Muscle layer of colon (tissue), 2 donors: Measurements from ENCODE around the gene CYP4F3.

Experiments
- H3K27ac ChIP-seq: one replicate; pipeline ENCODE4 v1.7.0; 2013; ENCODE audit warnings: low read depth, mild to moderate bottlenecking, low read length, moderate library complexity
- H3K27me3 ChIP-seq, 2 donors: one replicate each; pipeline ENCODE4 v1.7.0; 2013; ENCODE audit warnings: low read length in 2 of 2, mild to moderate bottlenecking in 2 of 2; ENCODE audit not compliant: insufficient read depth in 2 of 2, control insufficient read depth in 1 of 2
- H3K36me3 ChIP-seq: one replicate; pipeline ENCODE4 v1.7.0; 2013; ENCODE audit warnings: mild to moderate bottlenecking, low read length; ENCODE audit not compliant: insufficient read depth
- H3K4me1 ChIP-seq: one replicate; pipeline ENCODE4 v1.7.0; 2013; ENCODE audit warnings: mild to moderate bottlenecking, low read length; ENCODE audit not compliant: insufficient read depth
- H3K4me3 ChIP-seq, 2 donors: one replicate each; pipeline ENCODE4 v1.7.0; 2013; ENCODE audit warnings: low read length in 2 of 2, low read depth in 1 of 2, mild to moderate bottlenecking in 1 of 2, moderate library complexity in 1 of 2
- H3K9ac ChIP-seq: one replicate; pipeline ENCODE4 v1.7.0; 2013; ENCODE audit warnings: low read length
- H3K9me3 ChIP-seq: one replicate; pipeline ENCODE4 v1.7.0; 2013; ENCODE audit warnings: mild to moderate bottlenecking, low read length
- donor health status: abdominal sarcoma.
- donor health status: Adenocarcinoma of cecum.

CYP4F3 gene

DNA sequence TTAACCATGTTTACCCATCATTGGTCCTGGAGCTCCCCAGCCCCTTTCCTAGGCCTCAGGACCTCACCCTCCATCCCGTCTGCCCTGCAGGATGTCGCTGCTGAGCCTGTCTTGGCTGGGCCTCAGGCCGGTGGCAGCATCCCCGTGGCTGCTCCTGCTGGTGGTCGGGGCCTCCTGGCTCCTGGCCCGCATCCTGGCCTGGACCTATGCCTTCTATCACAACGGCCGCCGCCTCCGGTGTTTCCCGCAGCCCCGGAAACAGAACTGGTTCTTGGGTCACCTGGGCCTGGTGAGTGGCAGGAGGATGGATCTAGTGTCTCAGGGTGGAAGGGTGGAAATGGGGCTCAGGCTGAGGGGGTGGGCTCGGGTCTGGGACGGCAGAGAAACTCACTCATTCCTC lies 25.2 kb upstream of the CYP4F3 start:
- Histone ChIP-seq H3K27ac (no peak overlapping the region), H3K9ac (no peak overlapping the region), H3K9me3 (no peaks in the 10 kb centered on the region), H3K36me3 (no peaks in the 10 kb centered on the region), H3K4me1 (no peaks in the 10 kb centered on the region), H3K27me3 (peaks cover 0 to 5% of the 10 kb centered on the region in 2 donors), H3K4me3 (no peak overlapping the region)

DNA sequence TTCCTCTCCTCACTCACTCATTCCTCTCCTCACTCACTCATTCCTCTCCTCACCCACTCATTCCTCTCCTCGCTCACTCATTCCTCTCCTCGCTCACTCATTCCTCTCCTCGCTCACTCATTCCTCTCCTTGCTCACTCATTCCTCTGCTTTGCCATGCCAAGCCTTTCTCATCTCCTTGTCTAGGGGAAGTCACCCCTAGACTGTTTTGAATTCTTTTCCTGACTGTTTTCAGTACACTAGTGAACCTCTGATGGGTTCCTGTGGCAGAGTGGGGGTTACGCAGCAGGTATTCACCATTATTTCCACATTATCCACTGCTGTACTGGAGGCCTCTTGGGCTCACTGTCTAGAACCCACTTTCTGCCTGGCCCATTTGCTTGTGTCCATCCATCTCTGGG lies 24.5 kb upstream of the CYP4F3 start:
- Histone ChIP-seq H3K4me1 (no peaks in the 10 kb centered on the region), H3K36me3 (no peaks in the 10 kb centered on the region), H3K27ac (no peak overlapping the region), H3K27me3 (peaks cover 0 to 5% of the 10 kb centered on the region in 2 donors), H3K9me3 (no peaks in the 10 kb centered on the region), H3K4me3 (no peak overlapping the region), H3K9ac (no peak overlapping the region)

DNA sequence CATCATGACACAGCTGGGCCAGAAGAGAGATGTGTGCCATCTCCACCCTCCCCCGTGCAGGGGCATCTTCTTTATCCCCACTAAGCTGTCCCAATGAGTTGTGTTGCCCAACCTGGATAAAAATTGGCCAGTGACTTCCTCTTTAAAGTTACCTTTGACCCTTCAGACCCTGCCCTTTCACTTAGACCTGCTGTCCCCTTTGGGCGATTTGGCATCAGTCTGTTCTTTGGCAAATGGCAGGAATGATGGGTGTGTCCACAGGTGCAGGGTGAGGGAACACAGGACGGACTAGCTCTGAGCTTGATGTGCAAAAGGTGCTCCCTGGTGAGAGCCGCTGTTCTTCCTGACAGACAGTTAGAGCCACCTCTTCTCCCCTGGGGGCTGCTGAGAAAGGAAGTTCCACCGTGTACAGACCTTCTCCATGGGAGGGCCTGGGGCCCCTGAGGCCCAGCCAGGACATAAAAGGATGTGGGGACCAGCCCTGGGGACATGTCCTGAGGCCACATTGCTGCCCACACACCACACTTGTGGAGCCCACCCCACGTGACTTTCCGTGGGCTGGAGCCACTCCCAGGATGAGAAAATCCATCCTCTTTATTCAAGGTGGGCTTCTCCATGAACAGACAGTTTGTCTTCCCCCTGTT lies 23.9 kb upstream of the CYP4F3 start:
- Histone ChIP-seq H3K4me3 (no peak overlapping the region), H3K4me1 (no peaks in the 10 kb centered on the region), H3K9ac (no peak overlapping the region), H3K27ac (no peak overlapping the region), H3K36me3 (no peaks in the 10 kb centered on the region), H3K27me3 (peaks cover 0 to 5% of the 10 kb centered on the region in 2 donors), H3K9me3 (no peaks in the 10 kb centered on the region)

DNA sequence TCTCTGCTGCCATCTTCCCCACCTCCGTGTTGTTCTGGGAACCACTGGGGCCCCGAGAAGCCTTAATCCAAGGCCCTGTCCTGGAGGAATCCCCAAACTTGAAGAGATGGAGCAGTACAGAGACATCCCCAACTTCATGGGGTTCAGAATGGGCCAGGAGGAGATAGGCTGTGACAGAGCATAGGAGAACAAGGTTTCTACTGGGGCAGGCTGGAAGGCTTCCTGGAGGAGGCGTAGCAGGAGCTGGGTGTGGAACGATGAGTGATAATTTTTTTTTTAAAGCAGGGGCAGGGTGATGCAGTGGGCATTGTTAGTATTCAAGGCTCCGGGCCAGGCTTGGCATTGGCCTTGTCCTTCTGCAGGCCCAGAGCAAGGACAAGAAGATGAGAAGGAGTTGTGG lies 22.4 kb upstream of the CYP4F3 start:
- Histone ChIP-seq H3K27me3 (peaks cover 0 to 5% of the 10 kb centered on the region in 2 donors), H3K9me3 (no peaks in the 10 kb centered on the region), H3K36me3 (no peaks in the 10 kb centered on the region), H3K27ac (no peak overlapping the region), H3K4me3 (no peak overlapping the region), H3K4me1 (no peaks in the 10 kb centered on the region), H3K9ac (no peak overlapping the region)

DNA sequence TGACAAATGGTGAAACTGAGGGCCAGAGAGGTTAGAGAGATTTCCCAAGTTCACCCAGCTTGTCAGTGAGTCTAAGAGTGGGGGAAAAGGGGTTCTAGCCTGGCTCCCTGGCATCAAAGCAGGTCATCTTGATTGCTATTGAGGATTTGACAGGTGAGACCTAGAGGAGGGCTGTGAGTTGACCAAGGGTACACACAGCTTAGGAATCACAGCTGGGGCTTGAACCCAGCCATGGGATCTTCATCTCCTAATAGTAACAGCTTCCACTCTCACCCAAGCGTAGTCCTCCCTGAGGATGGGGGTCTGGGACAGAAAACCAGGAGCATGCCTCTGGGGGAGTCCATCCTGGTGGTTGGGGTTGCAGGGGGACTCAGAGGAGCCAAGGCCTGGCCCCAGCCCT lies 18.9 kb upstream of the CYP4F3 start:
- Histone ChIP-seq H3K27me3 (peaks cover 0 to 5% of the 10 kb centered on the region in 2 donors), H3K9ac (no peak overlapping the region), H3K4me1 (no peaks in the 10 kb centered on the region), H3K36me3 (no peaks in the 10 kb centered on the region), H3K4me3 (no peak overlapping the region), H3K9me3 (no peaks in the 10 kb centered on the region), H3K27ac (no peak overlapping the region)

DNA sequence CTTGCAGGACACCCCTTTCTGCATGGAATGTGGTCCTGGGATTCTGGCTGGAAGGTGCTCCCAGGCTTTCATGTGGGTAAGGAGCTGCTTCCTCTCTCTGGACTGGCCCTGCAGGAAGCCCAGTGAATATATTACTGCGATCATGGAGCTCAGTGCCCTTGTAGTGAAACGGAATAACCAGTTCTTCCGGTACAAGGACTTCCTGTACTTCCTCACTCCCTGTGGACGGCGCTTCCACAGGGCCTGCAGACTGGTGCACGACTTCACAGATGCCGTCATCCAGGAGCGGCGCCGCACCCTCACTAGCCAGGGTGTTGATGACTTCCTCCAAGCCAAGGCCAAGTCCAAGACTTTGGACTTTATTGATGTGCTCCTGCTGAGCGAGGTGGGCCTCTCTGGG lies 17.7 kb upstream of the CYP4F3 start:
- peaks cover 0 to 5% of the 10 kb centered on the region in 2 donors for H3K27me3 ChIP-seq
- no peak overlapping the region for H3K27ac ChIP-seq
- no peak overlapping the region for H3K4me3 ChIP-seq
- no peaks in the 10 kb centered on the region for H3K9me3 ChIP-seq
- no peaks in the 10 kb centered on the region for H3K4me1 ChIP-seq
- no peaks in the 10 kb centered on the region for H3K36me3 ChIP-seq
- no peak overlapping the region for H3K9ac ChIP-seq

DNA sequence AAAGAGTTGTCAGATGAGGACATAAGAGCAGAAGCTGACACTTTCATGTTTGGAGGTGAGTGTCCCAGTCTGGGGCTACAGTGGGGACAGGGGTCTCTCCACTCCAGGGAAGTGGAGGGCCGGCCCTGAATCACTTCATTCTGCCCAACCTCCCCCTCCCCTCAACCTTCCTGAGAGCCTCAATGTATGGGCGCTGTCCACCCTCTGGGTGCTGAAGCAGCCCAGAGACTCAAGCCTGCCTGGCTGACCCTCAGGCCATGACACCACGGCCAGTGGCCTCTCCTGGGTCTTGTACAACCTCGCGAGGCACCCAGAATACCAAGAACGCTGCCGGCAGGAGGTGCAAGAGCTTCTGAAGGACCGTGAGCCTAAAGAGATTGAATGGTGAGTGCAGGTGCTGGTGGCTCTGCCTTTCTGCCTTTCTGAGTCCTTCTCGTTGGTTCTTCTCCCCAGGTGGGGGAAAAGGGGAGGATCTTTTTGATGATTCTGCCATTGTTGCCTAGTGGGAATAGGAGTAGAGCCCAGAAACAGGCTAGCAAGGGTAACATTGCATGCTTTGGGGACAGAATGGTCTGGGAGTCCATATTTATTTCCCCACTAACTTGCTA lies 16.9 kb upstream of the CYP4F3 start:
- H3K4me3 ChIP-seq = no peak overlapping the region
- no peaks in the 10 kb centered on the region for H3K9me3 ChIP-seq
- no peak overlapping the region for H3K27ac ChIP-seq
- no peaks in the 10 kb centered on the region for H3K36me3 ChIP-seq
- H3K9ac ChIP-seq = no peak overlapping the region
- no peaks in the 10 kb centered on the region for H3K4me1 ChIP-seq
- H3K27me3 ChIP-seq = peaks cover 0 to 12% of the 10 kb centered on the region in 2 donors

DNA sequence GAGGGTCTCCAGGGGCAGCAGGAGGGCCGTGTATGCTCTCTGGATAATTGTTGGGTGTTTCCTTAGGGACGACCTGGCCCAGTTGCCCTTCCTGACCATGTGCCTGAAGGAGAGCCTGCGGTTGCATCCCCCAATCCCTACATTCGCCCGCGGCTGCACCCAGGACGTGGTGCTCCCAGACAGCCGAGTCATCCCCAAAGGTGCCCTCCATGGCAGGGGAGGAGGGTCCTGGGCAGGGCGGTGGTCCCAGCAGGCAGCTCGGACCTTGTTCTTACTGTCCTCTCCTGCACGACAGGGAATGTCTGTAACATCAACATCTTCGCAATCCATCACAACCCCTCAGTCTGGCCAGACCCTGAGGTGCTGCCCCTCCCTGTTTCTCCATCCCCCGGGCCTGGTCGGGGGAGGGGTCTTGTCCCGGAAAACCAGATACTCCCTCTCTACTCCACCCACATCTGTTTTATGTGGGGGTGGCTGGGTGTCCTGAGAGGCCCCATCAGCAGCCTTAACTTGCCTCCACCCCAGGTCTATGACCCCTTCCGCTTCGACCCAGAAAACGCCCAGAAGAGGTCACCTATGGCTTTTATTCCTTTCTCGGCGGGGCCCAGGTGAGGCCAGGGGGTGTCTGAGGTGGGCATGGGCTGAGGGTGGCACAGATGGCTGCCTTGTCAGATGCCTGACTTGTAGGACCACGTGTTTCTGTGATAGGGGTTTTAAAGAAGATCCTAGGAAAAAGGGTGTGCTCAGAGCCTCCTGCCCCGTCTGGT lies 12.3 kb upstream of the CYP4F3 start:
- no peak overlapping the region for H3K27ac ChIP-seq
- no peak overlapping the region for H3K9ac ChIP-seq
- no peak overlapping the region for H3K4me3 ChIP-seq
- no peaks in the 10 kb centered on the region for H3K36me3 ChIP-seq
- H3K9me3 ChIP-seq = no peaks in the 10 kb centered on the region
- no peaks in the 10 kb centered on the region for H3K4me1 ChIP-seq
- peaks cover 0 to 10% of the 10 kb centered on the region in 2 donors for H3K27me3 ChIP-seq

DNA sequence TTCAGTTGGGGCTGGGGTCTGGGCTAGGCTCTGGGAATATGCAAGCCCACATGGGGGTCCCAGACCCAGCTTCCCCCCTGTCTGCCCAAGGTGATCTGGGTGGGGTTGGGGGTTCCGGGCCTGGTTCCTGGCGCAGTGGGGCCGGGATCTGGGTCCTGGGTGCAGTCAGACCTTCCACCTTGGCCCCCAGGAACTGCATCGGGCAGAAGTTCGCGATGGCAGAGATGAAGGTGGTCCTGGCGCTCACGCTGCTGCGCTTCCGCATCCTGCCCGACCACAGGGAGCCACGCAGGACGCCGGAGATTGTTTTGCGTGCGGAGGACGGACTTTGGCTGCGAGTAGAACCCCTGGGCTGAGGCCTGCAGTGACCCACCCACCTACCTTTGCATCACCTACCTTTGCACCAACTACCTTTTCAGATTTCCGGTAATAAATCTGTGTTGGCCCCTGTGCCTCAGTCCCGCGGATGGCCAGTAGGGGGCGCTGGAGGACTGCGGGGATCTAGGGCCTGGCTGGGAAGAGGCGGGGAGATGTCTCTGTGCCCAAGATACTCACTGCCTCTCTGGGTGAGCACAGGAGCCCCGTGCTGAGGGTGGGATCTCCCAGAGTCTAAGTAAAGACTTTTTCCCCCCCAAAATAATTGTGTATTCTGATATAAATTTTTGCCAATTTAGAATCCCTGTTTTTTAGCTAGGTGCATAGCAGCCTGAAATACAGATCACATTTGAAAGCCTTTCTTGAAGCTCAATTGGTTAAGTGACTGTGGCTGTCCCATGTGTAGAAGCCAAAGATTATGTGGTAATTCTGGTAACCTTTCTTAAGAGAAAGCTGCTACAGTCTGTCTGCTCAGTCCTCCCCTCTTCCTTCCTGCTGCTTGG lies 11.5 kb upstream of the CYP4F3 start:
- Histone ChIP-seq H3K9me3 (no peaks in the 10 kb centered on the region), H3K36me3 (no peaks in the 10 kb centered on the region), H3K4me3 (no peak overlapping the region), H3K27ac (no peak overlapping the region), H3K9ac (no peak overlapping the region), H3K27me3 (peaks cover 0 to 10% of the 10 kb centered on the region in 2 donors), H3K4me1 (no peaks in the 10 kb centered on the region)

DNA sequence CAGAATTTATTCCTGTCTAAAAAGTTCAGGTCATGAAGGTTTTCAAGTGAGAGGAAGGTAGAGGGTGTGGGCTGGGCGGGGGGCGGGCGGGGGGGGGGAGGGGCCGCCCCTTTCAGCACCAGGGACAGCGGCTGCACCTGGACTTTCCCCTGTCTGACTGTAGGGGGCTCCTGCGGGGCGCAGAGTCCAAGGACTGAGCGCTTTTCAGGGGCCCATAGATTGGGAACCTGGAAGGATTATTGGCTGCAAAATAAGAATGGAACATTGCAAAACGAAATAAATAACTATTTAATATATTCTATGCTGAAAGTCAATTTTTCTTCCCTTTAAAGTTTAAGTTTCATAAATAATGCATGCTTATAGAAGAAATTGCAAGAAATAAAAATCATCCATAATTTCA lies 8.9 kb upstream of the CYP4F3 start:
- Histone ChIP-seq H3K9me3 (no peaks in the 10 kb centered on the region), H3K36me3 (no peaks in the 10 kb centered on the region), H3K4me3 (no peak overlapping the region)

More for the DNA sequence above, 8.9 kb upstream of the CYP4F3 start:
- no peak overlapping the region for H3K27ac ChIP-seq
- no peaks in the 10 kb centered on the region for H3K4me1 ChIP-seq
- H3K27me3 ChIP-seq = peaks cover 0 to 10% of the 10 kb centered on the region in 2 donors
- no peak overlapping the region for H3K9ac ChIP-seq
